OCI-LY3 (cell line): ENCODE measurements around the gene HBE1.

ENCODE experiments used
- EZH2phosphoT487 ChIP-seq: fragments of 200-600 bp; shearing (Covaris generic); IDR thresholded peaks from 2 replicates; pipeline ENCODE4 v1.6.1; 2018; ENCODE audit warnings: antibody characterized with exemption, mixed run types, low read depth
- TF ChIP-seq, protein P1 (sequence below): fragments of 200-600, 300-600 bp; sonication (generic); IDR thresholded peaks from 2 replicates; pipeline ENCODE4 v1.5.1; 2014; ENCODE audit warnings: antibody characterized with exemption, low read length, low read depth

DNA sequence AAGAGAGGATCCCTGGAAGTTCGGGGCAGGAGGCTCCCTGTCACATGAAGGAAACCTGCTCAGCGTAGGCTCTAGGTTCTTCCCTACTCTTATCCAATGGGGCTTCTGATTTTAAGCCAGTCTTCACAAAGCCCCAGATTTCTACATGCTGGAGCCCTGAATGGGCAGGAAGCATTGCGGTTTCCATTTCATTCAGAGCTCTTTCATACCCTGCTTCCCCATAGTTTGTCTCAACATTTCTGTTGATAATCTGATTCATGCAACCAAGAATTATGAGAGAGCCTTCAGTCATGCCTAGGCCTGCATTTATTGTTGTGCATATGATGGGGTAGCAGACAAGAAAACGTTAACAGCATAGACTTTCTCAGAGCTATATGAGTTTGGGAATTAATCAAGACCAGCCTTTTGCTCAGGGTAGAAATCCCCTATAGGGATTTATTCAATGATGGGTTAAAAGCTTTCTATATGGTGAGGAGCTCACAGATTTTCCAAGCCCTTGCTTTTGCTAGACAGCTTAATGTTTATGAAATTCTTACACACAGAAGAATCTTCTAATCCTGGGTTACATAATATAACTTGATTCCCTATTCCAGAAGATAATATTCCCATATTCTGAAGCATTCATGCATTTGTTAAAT lies 16.1 kb upstream of the HBE1 start:
- TF ChIP-seq, protein P1, sequence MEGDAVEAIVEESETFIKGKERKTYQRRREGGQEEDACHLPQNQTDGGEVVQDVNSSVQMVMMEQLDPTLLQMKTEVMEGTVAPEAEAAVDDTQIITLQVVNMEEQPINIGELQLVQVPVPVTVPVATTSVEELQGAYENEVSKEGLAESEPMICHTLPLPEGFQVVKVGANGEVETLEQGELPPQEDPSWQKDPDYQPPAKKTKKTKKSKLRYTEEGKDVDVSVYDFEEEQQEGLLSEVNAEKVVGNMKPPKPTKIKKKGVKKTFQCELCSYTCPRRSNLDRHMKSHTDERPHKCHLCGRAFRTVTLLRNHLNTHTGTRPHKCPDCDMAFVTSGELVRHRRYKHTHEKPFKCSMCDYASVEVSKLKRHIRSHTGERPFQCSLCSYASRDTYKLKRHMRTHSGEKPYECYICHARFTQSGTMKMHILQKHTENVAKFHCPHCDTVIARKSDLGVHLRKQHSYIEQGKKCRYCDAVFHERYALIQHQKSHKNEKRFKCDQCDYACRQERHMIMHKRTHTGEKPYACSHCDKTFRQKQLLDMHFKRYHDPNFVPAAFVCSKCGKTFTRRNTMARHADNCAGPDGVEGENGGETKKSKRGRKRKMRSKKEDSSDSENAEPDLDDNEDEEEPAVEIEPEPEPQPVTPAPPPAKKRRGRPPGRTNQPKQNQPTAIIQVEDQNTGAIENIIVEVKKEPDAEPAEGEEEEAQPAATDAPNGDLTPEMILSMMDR, result no peak
- no peak for TF ChIP-seq EZH2phosphoT487
